H1 (cell line): ENCODE measurements around the gene GPR161.
A peak's percentile ranks its signal among the peaks of the same experiment; 100 is the strongest.

Experiments used
- CBX8 ChIP-seq: fragments of 300-800, 300-1000 bp; sonication (generic); IDR thresholded peaks from 2 replicates; pipeline ENCODE4 v1.7.1; 2016; ENCODE audit warnings: low read depth, low read length, borderline replicate concordance
- EP300 ChIP-seq, 2 experiments: IDR thresholded peaks; 1 replicate in 1 of 2; 2 replicates in 1 of 2; pipeline ENCODE4 v1.6.1; 2011 to 2012; ENCODE audit warnings: low read depth in 2 of 2, low read length in 2 of 2, mild to moderate bottlenecking in 2 of 2, borderline replicate concordance in 1 of 2, inconsistent platforms in 1 of 2, moderate library complexity in 1 of 2
- EZH2 ChIP-seq: fragments of 200-600 bp; sonication (generic); IDR thresholded peaks from 2 replicates; pipeline ENCODE4 v1.7.1; 2012; ENCODE audit warnings: low read depth, mild to moderate bottlenecking, moderate library complexity, low read length, inconsistent platforms; ENCODE audit not compliant: severe bottlenecking
- GABPA ChIP-seq: IDR thresholded peaks from 2 replicates; pipeline ENCODE4 v1.6.1; 2011; ENCODE audit warnings: mild to moderate bottlenecking, low read length, moderate library complexity, borderline replicate concordance; ENCODE audit not compliant: insufficient read depth
- HDAC2 ChIP-seq, 2 experiments: fragments of 300-600 bp in 1 of 2; sonication (generic) in 1 of 2; IDR thresholded peaks; 2 replicates each; pipeline ENCODE4 v1.6.1; 2011 to 2012; ENCODE audit warnings: low read depth in 2 of 2, low read length in 2 of 2, mild to moderate bottlenecking in 2 of 2, moderate library complexity in 2 of 2, borderline replicate concordance in 1 of 2, inconsistent platforms in 1 of 2
- POLR2AphosphoS5 ChIP-seq: IDR thresholded peaks from 2 replicates; pipeline ENCODE4 v1.6.1; 2011; ENCODE audit warnings: low read depth, low read length
- RFX5 ChIP-seq: IDR thresholded peaks from 2 replicates; pipeline ENCODE4 v1.6.1; 2011; ENCODE audit warnings: low read depth, low read length, improper control_type of control experiment, borderline replicate concordance
- TAF1 ChIP-seq: IDR thresholded peaks from 2 replicates; pipeline ENCODE4 v1.6.1; 2011; ENCODE audit warnings: mild to moderate bottlenecking, low read depth, low read length
- TF ChIP-seq, protein P1 (sequence below), 3 experiments: IDR thresholded peaks; 1 replicate in 2 of 3; 2 replicates in 1 of 3; pipeline versions ENCODE4 v1.5.1 to v1.6.1; 2011; ENCODE audit warnings: low read length in 3 of 3, mild to moderate bottlenecking in 3 of 3, inconsistent platforms in 2 of 3, low read depth in 1 of 3, moderate library complexity in 1 of 3; ENCODE audit not compliant: insufficient read depth in 1 of 3; ENCODE audit errors: control extremely low read depth in 1 of 3
- TF ChIP-seq, protein P2 (sequence below): IDR thresholded peaks from 2 replicates; pipeline ENCODE4 v1.6.1; 2011; ENCODE audit warnings: low read depth, mild to moderate bottlenecking, low read length; ENCODE audit not compliant: insufficient read depth

DNA sequence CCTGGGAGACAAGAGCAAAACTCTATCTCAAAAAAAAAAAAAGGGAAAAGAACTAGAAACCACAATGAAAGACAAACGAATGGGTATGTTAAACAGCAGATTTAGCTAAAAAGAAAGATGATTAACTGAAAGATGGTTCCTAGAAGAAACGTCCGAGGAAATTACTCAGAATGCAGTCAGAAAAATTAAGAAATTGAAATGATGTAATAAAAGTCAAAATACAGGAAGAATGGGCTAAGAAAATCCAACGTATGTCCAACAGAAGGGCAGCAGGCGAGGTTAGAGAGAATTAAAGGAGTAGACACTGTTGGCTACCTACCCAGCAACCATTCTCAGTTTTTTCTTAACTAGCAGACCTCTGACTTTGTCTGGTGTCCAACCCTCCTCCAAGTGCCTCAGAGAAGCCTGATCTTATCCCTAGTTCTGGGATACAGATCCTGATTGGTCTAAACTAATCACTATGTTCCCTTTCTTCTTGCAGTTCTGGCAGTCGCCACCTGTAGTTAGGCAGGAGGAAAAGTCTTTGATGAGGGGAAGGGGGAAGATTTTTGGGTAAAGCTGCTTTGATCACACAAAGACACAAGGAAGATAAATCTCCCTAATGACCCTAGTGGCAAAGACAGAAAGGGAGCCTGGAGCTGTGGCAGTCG, 25.7 kb downstream of the GPR161 start:
- TF ChIP-seq, protein P1, sequence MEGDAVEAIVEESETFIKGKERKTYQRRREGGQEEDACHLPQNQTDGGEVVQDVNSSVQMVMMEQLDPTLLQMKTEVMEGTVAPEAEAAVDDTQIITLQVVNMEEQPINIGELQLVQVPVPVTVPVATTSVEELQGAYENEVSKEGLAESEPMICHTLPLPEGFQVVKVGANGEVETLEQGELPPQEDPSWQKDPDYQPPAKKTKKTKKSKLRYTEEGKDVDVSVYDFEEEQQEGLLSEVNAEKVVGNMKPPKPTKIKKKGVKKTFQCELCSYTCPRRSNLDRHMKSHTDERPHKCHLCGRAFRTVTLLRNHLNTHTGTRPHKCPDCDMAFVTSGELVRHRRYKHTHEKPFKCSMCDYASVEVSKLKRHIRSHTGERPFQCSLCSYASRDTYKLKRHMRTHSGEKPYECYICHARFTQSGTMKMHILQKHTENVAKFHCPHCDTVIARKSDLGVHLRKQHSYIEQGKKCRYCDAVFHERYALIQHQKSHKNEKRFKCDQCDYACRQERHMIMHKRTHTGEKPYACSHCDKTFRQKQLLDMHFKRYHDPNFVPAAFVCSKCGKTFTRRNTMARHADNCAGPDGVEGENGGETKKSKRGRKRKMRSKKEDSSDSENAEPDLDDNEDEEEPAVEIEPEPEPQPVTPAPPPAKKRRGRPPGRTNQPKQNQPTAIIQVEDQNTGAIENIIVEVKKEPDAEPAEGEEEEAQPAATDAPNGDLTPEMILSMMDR (IDR thresholded peaks at IDR 0.05; ENCODE audit: control extremely low read depth in 1 of 3, insufficient read depth in 1 of 3, low read depth in 1 of 3, low read length in 3 of 3) = peak in 1 of 3 experiments; percentile 30; a peak in 1 of 4 replicates
- TF ChIP-seq GABPA (no peak), TAF1 (no peak), POLR2AphosphoS5 (no peak), EZH2 (no peak), HDAC2 (IDR thresholded peaks at IDR 0.05; ENCODE audit: borderline replicate concordance in 1 of 2, low read depth in 2 of 2, low read length in 2 of 2) (no peak), CBX8 (no peak), RFX5 (no peak), EP300 (IDR thresholded peaks at IDR 0.05; ENCODE audit: borderline replicate concordance in 1 of 2, low read depth in 2 of 2, low read length in 2 of 2) (no peak)
- TF ChIP-seq, protein P2, sequence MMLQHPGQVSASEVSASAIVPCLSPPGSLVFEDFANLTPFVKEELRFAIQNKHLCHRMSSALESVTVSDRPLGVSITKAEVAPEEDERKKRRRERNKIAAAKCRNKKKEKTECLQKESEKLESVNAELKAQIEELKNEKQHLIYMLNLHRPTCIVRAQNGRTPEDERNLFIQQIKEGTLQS = no peak
